HepG2 (cell line): ENCODE data around the gene NHSL1. TPM values are rescaled to one million over a fixed set of nuclear protein-coding genes. Genes with fewer than 3 reads are reported as not detected.

ENCODE experiments used
- BHLHE40 ChIP-seq: IDR thresholded peaks from 2 replicates; pipeline ENCODE4 v1.6.1; 2011; ENCODE audit warnings: low read length, improper control_type of control experiment
- CEBPG ChIP-seq: IDR thresholded peaks from 2 replicates; pipeline ENCODE4 v1.6.1; 2016
- GPN1 ChIP-seq: sonication (generic); formaldehyde crosslinking; IDR thresholded peaks from 2 replicates; pipeline ENCODE4 v1.5.1; 2020; ENCODE audit warnings: missing genetic modification reagents, borderline replicate concordance
- IRF9 ChIP-seq: sonication (generic); formaldehyde crosslinking; IDR thresholded peaks from 2 replicates; pipeline ENCODE4 v1.8.0; 2022; ENCODE audit warnings: missing genetic modification reagents, mild to moderate bottlenecking, borderline replicate concordance
- JUND ChIP-seq: sonication (generic); formaldehyde crosslinking; IDR thresholded peaks from 2 replicates; pipeline ENCODE4 v1.8.0; 2022; ENCODE audit warnings: mild to moderate bottlenecking, missing genetic modification reagents
- NFAT5 ChIP-seq: sonication (generic); formaldehyde crosslinking; IDR thresholded peaks from 2 replicates; pipeline ENCODE4 v1.4.0; 2020; ENCODE audit warnings: missing genetic modification reagents
- NFYB ChIP-seq: sonication (generic); formaldehyde crosslinking; IDR thresholded peaks from 2 replicates; pipeline ENCODE4 v1.4.0; 2020; ENCODE audit warnings: missing genetic modification reagents
- PHF20 ChIP-seq: sonication (generic); formaldehyde crosslinking; IDR thresholded peaks from 2 replicates; pipeline ENCODE4 v1.5.0; 2020; ENCODE audit warnings: mild to moderate bottlenecking, missing genetic modification reagents
- PHF21A ChIP-seq: sonication (generic); formaldehyde crosslinking; IDR thresholded peaks from 2 replicates; pipeline ENCODE4 v1.5.0; 2020; ENCODE audit warnings: mild to moderate bottlenecking, missing genetic modification reagents
- RELA ChIP-seq: sonication (generic); formaldehyde crosslinking; IDR thresholded peaks from 2 replicates; pipeline ENCODE4 v1.4.0; 2020; ENCODE audit warnings: missing genetic modification reagents
- RFXAP ChIP-seq: sonication (generic); formaldehyde crosslinking; IDR thresholded peaks from 2 replicates; pipeline ENCODE4 v1.4.0; 2020; ENCODE audit warnings: missing genetic modification reagents, borderline replicate concordance
- ZNF232 ChIP-seq: sonication (generic); formaldehyde crosslinking; IDR thresholded peaks from 2 replicates; pipeline ENCODE4 v1.4.0; 2020; ENCODE audit warnings: missing genetic modification reagents, borderline replicate concordance
- ZNF264 ChIP-seq: sonication (generic); formaldehyde crosslinking; IDR thresholded peaks from 2 replicates; pipeline ENCODE4 v1.4.0; 2020; ENCODE audit warnings: missing genetic modification reagents
- ZNF292 ChIP-seq: sonication (generic); formaldehyde crosslinking; IDR thresholded peaks from 2 replicates; pipeline ENCODE4 v1.8.1; 2022; ENCODE audit warnings: mild to moderate bottlenecking, low read depth, missing genetic modification reagents, borderline replicate concordance
- ZNF552 ChIP-seq: sonication (generic); formaldehyde crosslinking; IDR thresholded peaks from 2 replicates; pipeline ENCODE4 v1.9.0; 2022; ENCODE audit warnings: missing genetic modification reagents, mild to moderate bottlenecking, borderline replicate concordance
- polyA plus RNA-seq, 8 experiments: library from polyadenylated mRNA; depleted of rRNA in 3 of 8; stranded (reverse) in 7 of 8; unstranded in 1 of 8; fragments of >200 nt; fragmentation: Illumina TruSeq in 4 of 8; extraction: Trizol in 4 of 8; gene quantifications; 2 replicates each; pipeline versions ENCODE4 v1.2.1 to v1.2.3, GENCODE V29; 2011 to 2016; ENCODE audit warnings: low read depth in 4 of 8, missing spikeins in 1 of 8, mixed read lengths in 1 of 8; ENCODE audit not compliant: insufficient read depth in 1 of 8
- total RNA-seq, 5 experiments: library from RNA; depleted of rRNA; stranded (reverse); fragments of >200 nt; fragmentation: Illumina TruSeq; extraction: Trizol; gene quantifications; 2 replicates each; pipeline ENCODE4 v1.2.3, GENCODE V29; 2016; ENCODE audit warnings: low read depth in 1 of 5
- TF ChIP-seq, protein P1 (sequence below): sonication (generic); formaldehyde crosslinking; IDR thresholded peaks from 2 replicates; pipeline ENCODE4 v1.4.0; 2020; ENCODE audit warnings: mild to moderate bottlenecking, missing genetic modification reagents

Gene NHSL1
- total and polyA plus RNA-seq, 2 of the 13 experiments (the other 11 are each of a cell fraction or from before 2014, with no cell fraction given), result 24.9 to 53.6 TPM

DNA sequence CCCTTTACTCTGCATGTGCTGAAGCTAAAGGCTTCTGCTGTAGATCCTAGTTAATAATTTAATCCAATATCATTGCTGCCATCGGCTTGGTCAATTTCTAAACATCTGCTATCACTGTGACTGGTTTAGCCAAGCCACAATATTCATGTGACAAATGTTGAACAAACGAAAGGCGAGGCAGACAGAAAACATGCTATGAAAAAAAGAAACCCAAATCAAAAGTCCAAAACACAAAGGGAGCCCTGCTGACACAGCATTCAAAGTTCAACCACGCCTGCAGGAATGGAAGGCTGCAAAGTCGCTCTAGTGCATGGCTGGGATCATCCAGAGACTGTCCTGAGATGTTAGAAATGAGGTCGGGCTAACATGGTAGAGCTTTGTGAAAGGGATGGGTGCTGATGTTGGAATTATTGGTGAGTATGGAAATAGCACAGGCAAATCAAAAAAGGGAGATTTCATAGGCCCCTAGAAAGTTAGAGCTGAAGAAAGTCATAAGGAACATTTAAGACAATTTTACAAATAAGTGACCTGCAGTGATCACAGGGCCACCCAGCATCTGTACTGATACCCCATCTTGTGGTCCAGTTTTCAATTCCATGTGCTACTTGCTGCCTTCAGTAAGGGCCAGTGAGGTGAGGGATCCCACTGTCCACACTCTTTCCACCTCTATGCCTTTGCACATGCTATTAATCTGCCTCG lies 8.8 kb upstream of the NHSL1 start (continued):
- TF ChIP-seq, protein P1, sequence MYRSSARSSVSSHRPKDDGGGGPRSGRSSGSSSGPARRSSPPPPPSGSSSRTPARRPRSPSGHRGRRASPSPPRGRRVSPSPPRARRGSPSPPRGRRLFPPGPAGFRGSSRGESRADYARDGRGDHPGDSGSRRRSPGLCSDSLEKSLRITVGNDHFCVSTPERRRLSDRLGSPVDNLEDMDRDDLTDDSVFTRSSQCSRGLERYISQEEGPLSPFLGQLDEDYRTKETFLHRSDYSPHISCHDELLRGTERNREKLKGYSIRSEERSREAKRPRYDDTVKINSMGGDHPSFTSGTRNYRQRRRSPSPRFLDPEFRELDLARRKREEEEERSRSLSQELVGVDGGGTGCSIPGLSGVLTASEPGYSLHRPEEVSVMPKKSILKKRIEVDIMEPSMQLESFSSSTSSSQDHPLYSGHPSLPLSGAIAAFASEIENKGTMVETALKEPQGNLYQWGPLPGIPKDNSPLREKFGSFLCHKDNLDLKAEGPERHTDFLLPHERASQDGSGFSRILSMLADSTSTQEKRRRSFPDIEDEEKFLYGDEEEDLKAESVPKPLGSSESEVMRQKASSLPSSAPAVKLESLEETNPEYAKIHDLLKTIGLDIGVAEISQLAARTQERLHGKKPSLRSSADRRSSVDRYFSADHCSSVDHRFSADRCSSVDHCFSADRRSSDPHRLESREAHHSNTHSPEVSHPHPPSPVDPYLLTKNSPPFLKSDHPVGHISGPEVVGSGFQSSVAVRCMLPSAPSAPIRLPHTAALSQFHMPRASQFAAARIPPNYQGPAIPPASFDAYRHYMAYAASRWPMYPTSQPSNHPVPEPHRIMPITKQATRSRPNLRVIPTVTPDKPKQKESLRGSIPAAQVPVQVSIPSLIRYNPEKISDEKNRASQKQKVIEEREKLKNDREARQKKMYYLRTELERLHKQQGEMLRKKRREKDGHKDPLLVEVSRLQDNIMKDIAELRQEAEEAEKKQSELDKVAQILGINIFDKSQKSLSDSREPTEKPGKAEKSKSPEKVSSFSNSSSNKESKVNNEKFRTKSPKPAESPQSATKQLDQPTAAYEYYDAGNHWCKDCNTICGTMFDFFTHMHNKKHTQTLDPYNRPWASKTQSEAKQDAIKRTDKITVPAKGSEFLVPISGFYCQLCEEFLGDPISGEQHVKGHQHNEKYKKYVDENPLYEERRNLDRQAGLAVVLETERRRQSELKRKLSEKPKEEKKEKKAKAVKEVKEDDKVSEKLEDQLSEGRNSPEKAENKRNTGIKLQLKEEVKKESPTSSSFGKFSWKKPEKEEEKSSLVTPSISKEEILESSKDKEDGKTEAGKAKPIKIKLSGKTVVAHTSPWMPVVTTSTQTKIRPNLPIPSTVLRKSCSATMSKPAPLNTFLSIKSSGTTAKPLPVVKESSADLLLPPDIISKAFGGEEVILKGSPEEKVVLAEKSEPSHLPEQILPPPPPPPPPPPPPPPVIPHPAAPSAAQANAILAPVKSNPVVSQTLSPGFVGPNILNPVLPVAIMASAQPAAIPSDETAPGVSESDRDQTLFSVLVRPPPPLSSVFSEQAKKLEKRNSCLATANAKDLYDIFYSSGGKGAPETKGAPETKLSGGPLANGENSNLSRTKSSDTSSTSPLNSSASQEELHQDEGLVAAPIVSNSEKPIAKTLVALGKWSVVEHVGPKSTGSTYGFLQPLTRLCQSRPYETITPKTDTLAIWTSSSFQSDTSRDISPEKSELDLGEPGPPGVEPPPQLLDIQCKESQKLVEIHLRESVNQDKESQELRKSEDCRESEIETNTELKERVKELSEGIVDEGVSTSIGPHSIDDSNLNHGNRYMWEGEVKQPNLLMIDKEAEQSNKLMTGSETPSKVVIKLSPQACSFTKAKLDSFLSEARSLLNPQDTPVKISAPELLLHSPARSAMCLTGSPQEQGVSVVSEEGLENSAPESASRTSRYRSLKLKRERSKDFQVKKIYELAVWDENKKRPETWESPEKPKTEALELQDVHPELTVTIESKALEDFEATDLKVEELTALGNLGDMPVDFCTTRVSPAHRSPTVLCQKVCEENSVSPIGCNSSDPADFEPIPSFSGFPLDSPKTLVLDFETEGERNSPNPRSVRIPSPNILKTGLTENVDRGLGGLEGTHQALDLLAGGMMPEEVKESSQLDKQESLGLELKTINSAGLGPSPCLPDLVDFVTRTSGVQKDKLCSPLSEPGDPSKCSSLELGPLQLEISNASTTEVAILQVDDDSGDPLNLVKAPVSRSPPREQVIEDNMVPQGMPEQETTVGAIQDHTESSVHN (CRISPR knock-in tag), result no peak
- TF ChIP-seq PHF21A (CRISPR knock-in tag), result peak; percentile 58; the same call in 1 of the 2 replicates
- no peak for TF ChIP-seq ZNF552 (CRISPR knock-in tag)
- TF ChIP-seq CEBPG, result 0 out of 2 replicates have a peak, but pooled peaks have one; percentile 9
- no peak for TF ChIP-seq NFAT5
- no peak for TF ChIP-seq IRF9
- TF ChIP-seq ZNF264 (CRISPR knock-in tag), result no peak
- TF ChIP-seq RFXAP (CRISPR knock-in tag), result no peak
- no peak for TF ChIP-seq RELA (CRISPR knock-in tag)
- no peak for TF ChIP-seq NFYB (CRISPR knock-in tag)
- no peak for TF ChIP-seq BHLHE40
- no peak for TF ChIP-seq ZNF232
- TF ChIP-seq ZNF292 (CRISPR knock-in tag), result peak; percentile 56; the same call in 1 of the 2 replicates
- no peak for TF ChIP-seq PHF20 (CRISPR knock-in tag)
- TF ChIP-seq GPN1, result no peak
- TF ChIP-seq JUND (CRISPR knock-in tag), result no peak
